ENCODE results near the gene TRIM17. TPM values are rescaled to one million over a fixed set of nuclear protein-coding genes. Genes with fewer than 3 reads are reported as not detected.

TRIM17 gene
- total and polyA plus RNA-seq, 9 of the 15 experiments (the other 6 are each of a cell fraction or from before 2014, with no cell fraction given): not detected

DNA sequence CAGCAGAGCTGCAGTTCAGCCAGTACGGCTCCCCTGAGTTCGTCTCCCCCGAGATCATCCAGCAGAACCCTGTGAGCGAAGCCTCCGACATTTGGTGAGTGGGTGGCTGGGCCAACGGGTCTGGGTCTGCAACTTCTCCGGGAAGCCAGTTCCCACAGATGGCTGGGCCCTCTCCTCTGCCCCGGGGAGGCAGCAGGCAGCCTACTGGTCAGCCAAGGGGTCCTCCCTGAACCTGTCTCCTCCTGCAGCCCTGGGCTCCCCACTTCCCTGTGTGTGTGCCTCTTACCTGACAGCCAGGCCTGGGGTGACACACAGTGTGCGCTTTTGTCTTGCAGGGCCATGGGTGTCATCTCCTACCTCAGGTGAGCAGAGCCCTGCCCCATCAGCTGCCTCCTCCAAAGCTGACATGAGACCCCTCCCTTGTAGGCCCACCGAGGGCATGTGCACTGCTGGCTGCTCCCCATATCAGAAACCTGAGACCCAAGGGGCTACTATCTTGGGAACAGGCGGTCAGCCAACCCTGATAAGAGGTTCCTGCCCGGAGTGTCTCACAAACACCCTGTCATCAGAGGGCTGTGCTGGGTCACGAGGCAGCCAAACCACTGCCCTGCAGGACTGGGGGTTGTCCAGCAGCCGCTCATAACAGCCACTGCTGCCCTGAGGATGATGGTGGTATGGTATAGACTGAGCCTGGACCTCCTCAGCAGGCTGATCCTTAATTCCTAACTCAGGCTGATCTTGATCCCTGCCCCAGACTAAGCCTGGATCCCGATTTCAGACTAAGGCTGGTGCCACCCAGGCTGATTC is 47.7 kb downstream of the TRIM17 start (continued):
- TF ChIP-seq, protein P1, sequence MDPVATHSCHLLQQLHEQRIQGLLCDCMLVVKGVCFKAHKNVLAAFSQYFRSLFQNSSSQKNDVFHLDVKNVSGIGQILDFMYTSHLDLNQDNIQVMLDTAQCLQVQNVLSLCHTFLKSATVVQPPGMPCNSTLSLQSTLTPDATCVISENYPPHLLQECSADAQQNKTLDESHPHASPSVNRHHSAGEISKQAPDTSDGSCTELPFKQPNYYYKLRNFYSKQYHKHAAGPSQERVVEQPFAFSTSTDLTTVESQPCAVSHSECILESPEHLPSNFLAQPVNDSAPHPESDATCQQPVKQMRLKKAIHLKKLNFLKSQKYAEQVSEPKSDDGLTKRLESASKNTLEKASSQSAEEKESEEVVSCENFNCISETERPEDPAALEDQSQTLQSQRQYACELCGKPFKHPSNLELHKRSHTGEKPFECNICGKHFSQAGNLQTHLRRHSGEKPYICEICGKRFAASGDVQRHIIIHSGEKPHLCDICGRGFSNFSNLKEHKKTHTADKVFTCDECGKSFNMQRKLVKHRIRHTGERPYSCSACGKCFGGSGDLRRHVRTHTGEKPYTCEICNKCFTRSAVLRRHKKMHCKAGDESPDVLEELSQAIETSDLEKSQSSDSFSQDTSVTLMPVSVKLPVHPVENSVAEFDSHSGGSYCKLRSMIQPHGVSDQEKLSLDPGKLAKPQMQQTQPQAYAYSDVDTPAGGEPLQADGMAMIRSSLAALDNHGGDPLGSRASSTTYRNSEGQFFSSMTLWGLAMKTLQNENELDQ (CRISPR knock-in tag; IDR thresholded peaks at IDR 0.05; ENCODE audit: borderline replicate concordance): no peak
- no peak for TF ChIP-seq BDP1 (IDR thresholded peaks at IDR 0.05; ENCODE audit: insufficient read depth, insufficient read length)
- TF ChIP-seq, protein P2, sequence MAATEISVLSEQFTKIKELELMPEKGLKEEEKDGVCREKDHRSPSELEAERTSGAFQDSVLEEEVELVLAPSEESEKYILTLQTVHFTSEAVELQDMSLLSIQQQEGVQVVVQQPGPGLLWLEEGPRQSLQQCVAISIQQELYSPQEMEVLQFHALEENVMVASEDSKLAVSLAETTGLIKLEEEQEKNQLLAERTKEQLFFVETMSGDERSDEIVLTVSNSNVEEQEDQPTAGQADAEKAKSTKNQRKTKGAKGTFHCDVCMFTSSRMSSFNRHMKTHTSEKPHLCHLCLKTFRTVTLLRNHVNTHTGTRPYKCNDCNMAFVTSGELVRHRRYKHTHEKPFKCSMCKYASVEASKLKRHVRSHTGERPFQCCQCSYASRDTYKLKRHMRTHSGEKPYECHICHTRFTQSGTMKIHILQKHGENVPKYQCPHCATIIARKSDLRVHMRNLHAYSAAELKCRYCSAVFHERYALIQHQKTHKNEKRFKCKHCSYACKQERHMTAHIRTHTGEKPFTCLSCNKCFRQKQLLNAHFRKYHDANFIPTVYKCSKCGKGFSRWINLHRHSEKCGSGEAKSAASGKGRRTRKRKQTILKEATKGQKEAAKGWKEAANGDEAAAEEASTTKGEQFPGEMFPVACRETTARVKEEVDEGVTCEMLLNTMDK (IDR thresholded peaks at IDR 0.05; ENCODE audit: borderline replicate concordance, insufficient read depth, low read depth, low read length, poor library complexity, severe bottlenecking): no peak

All from K562 (cell line).